NCI-H2196 (cell line): Measurements from ENCODE around the gene MAP1S.

Experiments used
- DNase-seq: peaks from one replicate; lab custom pipeline; 2025; ENCODE audit not compliant: unreplicated experiment; lab: John Stamatoyannopoulos, UW

MAP1S gene

GRCh38 chr19:17692566-17692965 lies 26.7 kb upstream of the MAP1S start:
- DNase-seq: no peak

DNA sequence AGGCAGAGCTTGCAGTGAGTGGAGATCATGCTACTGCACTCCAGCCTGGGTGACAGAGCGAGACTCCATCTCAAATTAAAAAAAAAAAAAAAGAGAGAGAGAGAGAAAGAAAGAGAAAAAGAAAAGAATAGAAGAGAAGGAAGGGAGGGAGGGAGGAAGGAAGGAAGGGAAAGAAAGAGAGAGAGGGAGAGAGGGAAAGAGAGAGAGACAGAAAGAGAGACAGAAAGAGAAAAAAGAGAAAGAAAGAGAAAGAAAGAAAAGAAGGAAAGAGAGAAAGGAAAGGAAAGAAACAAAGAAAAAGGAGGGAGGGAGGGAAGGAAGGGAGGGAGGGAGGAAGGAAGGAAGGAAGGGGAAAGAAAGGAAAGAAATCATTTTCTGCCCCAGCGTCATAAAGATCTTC lies 24.1 kb upstream of the MAP1S start:
- DNase-seq: no peak

DNA sequence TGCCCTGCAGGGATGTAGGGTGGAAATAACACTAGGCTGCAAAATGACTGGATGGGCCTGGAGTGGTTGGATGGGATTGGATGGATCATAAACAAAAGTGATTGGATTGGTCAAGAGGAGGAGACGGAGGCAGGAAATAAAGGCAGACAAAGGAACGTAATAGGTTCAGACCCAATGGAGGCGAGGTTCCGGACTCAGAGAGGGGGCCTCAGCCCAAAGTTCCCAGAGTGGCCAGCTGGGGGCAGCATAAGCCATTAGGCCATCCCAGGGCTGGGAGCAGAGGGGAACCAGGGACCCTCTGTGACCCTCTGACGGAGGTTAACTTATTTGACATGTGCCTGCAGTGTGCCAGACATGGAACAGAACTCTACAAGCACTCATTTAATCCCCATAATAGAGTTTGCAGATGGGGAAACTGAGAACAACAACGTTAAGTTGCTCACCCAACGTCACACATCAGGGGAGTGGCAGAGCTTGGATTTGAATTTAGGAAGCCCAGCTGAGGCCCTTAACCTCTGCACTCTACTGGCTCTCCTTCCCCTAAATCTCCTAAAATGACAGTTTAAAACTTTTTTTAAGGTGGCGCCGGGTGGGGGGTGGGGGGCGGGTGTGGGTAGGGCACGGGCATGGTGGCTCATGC lies 15.3 kb upstream of the MAP1S start:
- DNase-seq: peak; percentile 23

- no peak for DNase-seq
Observed at GRCh38 chr19:17706750-17707181, 12.5 kb upstream of the MAP1S start.

GRCh38 chr19:17711851-17712250 lies 7.4 kb upstream of the MAP1S start:
- no peak for DNase-seq

DNA sequence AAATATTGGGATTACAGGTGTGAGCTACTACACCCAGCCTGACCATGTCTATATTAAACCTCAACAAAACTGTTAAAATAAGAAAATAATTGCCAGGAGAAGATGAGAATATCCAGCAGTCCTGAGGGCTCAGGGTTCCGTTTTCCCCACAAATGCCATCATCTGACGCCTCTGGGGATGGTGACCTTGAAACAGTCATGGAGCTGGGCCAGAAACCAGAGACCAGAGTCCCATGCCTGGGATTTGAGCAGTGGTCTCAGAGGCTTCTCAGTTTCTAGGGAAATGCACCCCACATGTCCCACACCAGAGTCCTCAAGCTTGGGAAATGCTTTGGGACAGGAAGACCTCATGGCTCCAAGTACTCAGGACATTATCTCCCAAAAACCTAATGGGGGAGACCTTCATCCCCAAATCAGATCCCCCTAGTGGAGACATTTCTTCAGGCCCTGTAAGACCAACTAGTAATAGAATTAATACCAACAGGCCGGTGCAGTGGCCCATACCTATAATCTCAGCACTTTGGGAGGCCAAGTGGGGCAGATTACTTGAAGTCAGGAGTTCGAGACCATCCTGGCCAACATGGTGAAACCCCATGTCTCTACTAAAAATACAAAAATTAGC lies 2.9 kb upstream of the MAP1S start:
- no peak for DNase-seq

- no peak for DNase-seq
Observed at GRCh38 chr19:17718550-17718946, 732 bp upstream of the MAP1S start.

DNA sequence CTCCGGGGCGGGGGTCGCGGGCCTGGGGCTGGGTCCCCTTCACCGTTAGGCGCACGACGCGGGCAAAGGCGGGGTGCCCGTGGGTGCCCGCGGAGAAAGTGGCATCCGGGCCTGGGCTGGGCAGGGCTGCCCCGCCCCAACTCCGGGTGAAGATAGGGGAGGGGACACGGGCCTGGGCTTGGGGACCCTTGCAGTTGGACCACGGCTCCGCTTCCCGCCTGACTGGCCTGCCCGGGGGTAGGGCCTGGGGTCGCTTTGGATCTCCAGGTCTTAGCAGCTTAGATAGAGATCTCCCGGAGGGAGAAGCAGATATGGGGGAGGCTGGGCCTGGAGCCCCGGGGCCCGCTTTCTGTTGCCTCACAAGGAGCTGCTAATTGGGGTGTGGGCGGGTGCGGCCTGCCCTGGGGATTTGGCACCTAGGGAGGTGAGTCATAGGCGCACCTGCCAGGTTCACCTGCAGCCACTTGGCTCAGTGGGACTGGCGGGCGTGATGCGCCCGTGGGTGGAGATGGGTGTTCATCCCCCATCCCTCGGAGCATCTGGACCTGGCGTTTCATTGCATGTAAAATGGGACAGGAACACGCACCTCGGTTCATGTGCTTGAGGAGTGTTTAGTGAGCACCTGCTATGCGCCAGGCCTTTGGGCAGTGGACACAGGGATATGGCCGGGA lies 585 bp downstream of the MAP1S start:
- DNase-seq: no peak

- DNase-seq: no peak
Observed at GRCh38 chr19:17720440-17720839, 1.2 kb downstream of the MAP1S start.

DNA sequence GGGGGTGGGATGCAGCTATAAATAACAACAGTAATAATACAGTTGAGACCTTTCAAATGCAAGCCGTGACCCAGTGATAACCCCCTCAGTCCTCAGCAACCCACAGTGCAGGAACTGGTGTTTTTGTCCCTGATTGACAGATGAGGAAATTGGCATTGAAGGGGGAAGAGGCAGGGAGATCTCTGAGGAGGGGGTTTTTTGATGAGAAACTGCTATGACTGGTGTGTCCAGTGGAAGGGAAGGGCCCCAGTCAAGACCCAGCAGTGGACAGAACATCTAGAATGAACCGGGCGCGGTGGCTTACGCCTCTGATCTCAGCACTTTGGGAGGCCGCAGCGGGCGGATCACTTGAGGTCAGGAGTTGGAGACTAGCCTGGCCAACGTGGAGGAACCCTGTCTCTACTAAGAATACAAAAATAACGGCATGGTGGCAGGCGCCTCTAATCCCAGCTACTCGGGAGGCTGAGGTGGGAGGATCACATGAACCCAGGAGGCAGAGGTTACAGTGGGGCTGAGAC lies 1.9 kb downstream of the MAP1S start:
- no peak for DNase-seq

GRCh38 chr19:17721821-17722220 lies 2.5 kb downstream of the MAP1S start:
- no peak for DNase-seq

DNA sequence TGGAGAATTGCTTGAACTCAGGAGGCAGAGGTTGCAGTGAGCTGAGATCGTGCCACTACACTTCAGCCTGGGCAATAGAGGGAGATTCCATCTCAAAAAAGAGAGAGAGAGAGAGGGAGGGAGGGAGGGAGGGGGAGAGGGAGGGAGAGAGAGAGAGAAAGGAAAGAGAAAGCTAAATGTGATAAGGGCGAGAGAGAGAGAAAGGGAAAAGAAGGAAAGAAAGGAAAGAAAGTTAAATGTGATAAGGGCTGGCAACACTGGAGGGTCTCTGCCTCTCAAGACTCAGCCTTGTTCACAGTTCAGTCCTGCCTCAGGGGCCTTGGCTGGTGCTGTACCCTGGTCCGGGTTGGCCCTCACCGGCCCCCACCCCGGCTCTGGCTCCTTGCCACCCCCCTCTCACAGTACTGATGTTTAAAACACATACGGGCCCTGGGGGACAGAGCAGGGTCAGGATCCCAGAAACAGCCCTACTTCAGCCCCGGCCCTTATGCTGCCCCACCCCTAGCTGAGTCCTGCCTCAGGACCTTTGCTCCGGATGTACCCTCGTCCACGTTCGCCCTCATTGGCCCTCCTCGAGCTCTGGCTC lies 3.5 kb downstream of the MAP1S start:
- DNase-seq: no peak

DNA sequence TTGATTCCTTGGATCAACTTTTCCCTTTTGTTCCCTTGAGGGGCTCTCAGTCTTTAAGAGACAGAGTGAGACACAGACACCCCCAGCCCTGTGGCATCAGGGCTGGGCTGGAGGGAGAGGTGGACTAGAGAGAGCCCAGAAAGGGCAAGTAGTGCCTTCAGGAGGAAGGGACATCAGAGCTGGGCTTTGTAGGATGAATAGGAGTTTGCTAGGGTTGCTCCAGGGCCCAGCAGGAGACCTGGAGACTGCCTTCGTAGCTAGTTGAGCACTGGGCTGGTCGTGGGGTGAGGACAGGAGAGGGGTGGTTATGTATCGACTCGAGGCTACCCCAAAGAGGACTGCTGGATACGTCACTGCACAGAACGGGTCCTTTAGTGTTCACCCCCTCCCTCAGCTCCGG lies 5.4 kb downstream of the MAP1S start:
- DNase-seq: no peak

DNA sequence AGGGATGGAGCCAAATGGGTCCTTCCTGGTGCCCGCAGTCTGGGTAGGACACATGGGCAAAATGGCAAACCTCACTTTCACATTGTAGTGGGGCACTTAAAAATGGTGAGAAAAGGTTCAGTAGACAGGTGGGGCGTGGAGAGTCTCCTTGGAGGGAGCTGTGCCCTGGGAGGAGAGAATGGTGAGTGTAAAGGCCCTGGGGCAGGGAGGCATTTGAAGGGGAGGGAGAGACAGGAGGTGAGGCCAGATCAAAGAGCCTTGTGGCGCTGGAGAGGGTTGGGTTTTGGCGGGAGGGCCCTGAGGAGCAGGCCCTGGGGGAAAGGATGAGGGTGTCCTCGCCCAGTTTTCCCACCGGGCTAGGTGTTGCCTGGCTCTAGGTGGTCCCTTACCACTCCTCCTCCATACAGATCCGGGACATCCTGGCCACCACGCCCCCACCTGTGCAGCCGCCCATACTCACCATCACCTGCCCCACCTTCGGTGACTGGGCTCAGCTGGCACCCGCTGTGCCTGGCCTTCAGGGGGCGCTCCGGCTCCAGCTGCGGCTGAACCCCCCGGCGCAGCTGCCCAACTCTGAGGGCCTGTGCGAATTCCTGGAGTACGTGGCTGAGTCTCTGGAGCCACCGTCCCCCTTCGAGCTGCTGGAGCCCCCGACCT lies 6.3 kb downstream of the MAP1S start:
- no peak for DNase-seq

- DNase-seq: no peak
Observed at GRCh38 chr19:17726136-17726741, 7.0 kb downstream of the MAP1S start.

GRCh38 chr19:17726964-17727773 lies 7.9 kb downstream of the MAP1S start:
- DNase-seq: no peak

GRCh38 chr19:17727843-17728242 lies 8.6 kb downstream of the MAP1S start:
- no peak for DNase-seq

GRCh38 chr19:17733127-17733526 lies 13.8 kb downstream of the MAP1S start:
- DNase-seq: no peak

DNA sequence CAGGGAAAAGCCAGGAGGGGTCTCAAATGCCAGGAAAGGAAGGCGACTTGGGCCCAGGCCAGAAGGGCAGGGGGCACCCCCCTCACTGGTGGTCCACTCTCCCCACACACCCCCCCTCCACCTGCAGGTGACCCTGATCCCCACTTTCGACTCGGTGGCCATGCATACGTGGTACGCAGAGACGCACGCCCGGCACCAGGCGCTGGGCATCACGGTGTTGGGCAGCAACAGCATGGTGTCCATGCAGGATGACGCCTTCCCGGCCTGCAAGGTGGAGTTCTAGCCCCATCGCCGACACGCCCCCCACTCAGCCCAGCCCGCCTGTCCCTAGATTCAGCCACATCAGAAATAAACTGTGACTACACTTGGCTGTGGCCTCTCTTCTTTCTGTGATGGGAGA lies 14.9 kb downstream of the MAP1S start:
- DNase-seq: no peak

DNA sequence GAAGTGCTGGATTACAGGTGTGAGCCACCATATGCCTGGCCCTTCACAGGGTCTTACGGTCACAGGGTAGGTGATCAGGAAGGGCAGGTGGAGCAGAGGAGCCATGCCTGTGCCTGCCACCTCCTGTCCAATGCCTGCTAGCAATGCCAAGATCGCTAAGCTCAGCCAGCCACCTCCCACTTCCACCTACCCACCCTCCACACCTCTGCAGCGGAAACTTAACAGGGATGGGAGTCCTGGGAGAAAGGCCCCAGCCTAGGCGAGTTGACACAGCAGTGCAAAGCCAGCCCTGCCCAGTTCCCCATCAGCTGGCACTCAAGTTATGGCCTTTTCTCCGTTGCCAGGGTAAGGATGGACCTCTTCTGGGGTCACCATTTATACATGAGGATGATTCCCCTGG lies 16.1 kb downstream of the MAP1S start:
- DNase-seq: no peak
